NCI-H2196 treated with DMSO at 0.1 percent for 48 hours (cell line): Measurements from ENCODE around the gene LUZP2.
"Not testable (repeated sequence)": the region's sequence is repeated elsewhere in the genome, so short reads cannot be mapped to it uniquely, and the experiment has no call there.

Source experiments
- DNase-seq: peaks from one replicate; lab custom pipeline; 2025; ENCODE audit not compliant: unreplicated experiment; lab: John Stamatoyannopoulos, UW

LUZP2 gene

GRCh38 chr11:24891845-24892492 is 395.1 kb downstream of the LUZP2 start:
- not testable (repeated sequence) for DNase-seq

GRCh38 chr11:24896118-24896835 is 399.4 kb downstream of the LUZP2 start:
- no peak for DNase-seq

- DNase-seq = no peak
Measured at GRCh38 chr11:24900514-24900913, 403.7 kb downstream of the LUZP2 start.

GRCh38 chr11:24900960-24901549 is 404.2 kb downstream of the LUZP2 start:
- DNase-seq = no peak

GRCh38 chr11:24903555-24903954 is 406.7 kb downstream of the LUZP2 start:
- no peak for DNase-seq

- no peak for DNase-seq
Measured at GRCh38 chr11:24925091-24925490, 428.2 kb downstream of the LUZP2 start.

GRCh38 chr11:24932110-24933000 is 435.5 kb downstream of the LUZP2 start:
- DNase-seq = no peak

- DNase-seq = no peak
Measured at GRCh38 chr11:24934733-24935439, 438.0 kb downstream of the LUZP2 start.

- DNase-seq = no peak
Measured at GRCh38 chr11:24944891-24945290, 448.0 kb downstream of the LUZP2 start.

GRCh38 chr11:24949406-24949805 is 452.6 kb downstream of the LUZP2 start:
- no peak for DNase-seq

- DNase-seq = no peak
Measured at GRCh38 chr11:24963852-24964251, 467.0 kb downstream of the LUZP2 start.

GRCh38 chr11:24965748-24966147 is 468.9 kb downstream of the LUZP2 start:
- no peak for DNase-seq

GRCh38 chr11:24993903-24994302 is 497.1 kb downstream of the LUZP2 start:
- not testable (repeated sequence) for DNase-seq

- not testable (repeated sequence) for DNase-seq
Measured at GRCh38 chr11:24999929-25000328, 503.1 kb downstream of the LUZP2 start.

- no peak for DNase-seq
Measured at GRCh38 chr11:25037431-25037830, 540.6 kb downstream of the LUZP2 start.

GRCh38 chr11:25038131-25038530 is 541.3 kb downstream of the LUZP2 start:
- no peak for DNase-seq

GRCh38 chr11:25039165-25039564 is 542.3 kb downstream of the LUZP2 start:
- no peak for DNase-seq

GRCh38 chr11:25048632-25049031 is 551.8 kb downstream of the LUZP2 start:
- no peak for DNase-seq

- no peak for DNase-seq
Measured at GRCh38 chr11:25052844-25053243, 556.0 kb downstream of the LUZP2 start.

- DNase-seq = no peak
Measured at GRCh38 chr11:25057861-25058260, 561.0 kb downstream of the LUZP2 start.

GRCh38 chr11:25065746-25066145 is 568.9 kb downstream of the LUZP2 start:
- no peak for DNase-seq
